Measurements from ENCODE around the gene GSTM1.
"Not testable (repeated sequence)": the region's sequence is repeated elsewhere in the genome, so short reads cannot be mapped to it uniquely, and the experiment has no call there.

Gene GSTM1

GRCh38 chr1:109667452-109668122, 20.0 kb upstream of the GSTM1 start, which contains the start of gene GSTM2:
GSTM2 (plus strand) TSS chr1:109668057; CDS start chr1:109668116, 59 bp downstream.
- no peaks in the 10 kb centered on the region for H3K4me1 ChIP-seq (ENCODE audit: control insufficient read depth, insufficient read depth, low read length)
- no peaks in the 10 kb centered on the region for H3K9me3 ChIP-seq (ENCODE audit: control insufficient read depth, low read length)
- no peaks in the 10 kb centered on the region for H3K36me3 ChIP-seq (ENCODE audit: control insufficient read depth, insufficient read depth, low read length)
- no peaks in the 10 kb centered on the region for H3K27me3 ChIP-seq (ENCODE audit: control insufficient read depth, insufficient read depth, low read length)
- H3K4me3 ChIP-seq (ENCODE audit: low read length) = no peak within 1 kb of the TSS
- H3K9ac ChIP-seq (ENCODE audit: low read length) = peak within 1 kb of the TSS; percentile 3

DNA sequence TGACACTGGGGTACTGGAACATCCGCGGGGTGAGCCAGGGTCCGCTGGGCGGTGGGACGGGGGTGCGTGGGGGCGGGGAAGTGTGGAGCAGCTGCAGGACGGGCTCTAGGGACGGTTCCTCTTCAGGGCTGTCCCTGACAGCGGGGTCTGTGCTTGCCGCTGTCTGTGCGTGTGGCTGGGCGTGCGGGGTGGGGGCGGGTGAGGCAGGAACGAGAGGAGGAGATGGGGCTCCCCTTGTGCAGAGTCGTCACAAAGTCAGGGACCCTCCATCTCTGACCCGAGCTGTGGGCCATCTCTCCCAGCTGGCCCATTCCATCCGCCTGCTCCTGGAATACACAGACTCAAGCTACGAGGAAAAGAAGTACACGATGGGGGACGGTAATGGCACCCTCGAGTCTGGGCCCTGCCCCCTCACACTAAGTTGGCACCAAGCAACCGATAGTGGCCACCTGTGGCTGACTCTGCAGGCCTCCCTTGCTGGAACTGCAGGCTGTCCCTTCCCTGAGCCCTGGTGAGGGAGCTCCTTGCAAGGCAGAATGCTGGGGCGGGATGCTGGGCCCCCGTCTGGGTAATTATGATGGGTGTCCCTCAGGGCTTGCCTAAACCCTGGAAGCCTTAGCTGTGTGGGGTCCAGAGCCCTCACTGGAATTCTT, 19.4 kb upstream of the GSTM1 start:
- Histone ChIP-seq H3K4me3 (ENCODE audit: low read length) (no peak overlapping the region), H3K9ac (ENCODE audit: low read length) (peak overlapping the region; percentile 3), H3K36me3 (ENCODE audit: control insufficient read depth, insufficient read depth, low read length) (no peaks in the 10 kb centered on the region), H3K4me1 (ENCODE audit: control insufficient read depth, insufficient read depth, low read length) (no peaks in the 10 kb centered on the region), H3K27me3 (ENCODE audit: control insufficient read depth, insufficient read depth, low read length) (no peaks in the 10 kb centered on the region), H3K9me3 (ENCODE audit: control insufficient read depth, low read length) (no peaks in the 10 kb centered on the region)

DNA sequence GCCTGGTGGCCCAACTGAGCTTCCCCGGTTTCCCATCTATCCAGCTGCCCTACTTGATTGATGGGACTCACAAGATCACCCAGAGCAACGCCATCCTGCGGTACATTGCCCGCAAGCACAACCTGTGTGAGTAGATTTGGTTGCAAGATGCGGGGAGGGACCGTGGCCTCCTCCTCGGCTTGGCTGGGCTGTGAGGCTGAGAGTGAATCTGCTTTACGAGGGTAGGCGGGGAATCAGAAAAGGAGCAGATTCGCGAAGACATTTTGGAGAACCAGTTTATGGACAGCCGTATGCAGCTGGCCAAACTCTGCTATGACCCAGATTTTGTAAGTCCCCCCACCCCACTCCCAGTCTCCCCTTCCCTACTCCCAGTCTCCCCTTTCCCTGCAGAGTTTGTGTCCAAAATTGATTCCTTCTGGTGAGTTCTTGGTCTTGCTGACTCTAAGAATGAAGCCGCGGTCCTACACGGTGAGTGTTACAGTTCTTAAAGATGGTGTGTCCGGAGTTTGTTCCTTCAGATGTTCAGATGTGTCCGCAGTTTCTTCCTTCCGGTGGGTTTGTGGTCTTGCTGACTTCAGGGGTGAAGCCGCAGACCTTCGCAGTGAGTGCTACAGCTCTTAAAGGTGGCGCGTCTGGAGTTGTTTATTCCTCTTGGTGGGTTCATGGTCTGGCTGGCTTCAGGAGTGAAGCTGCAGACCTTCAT, 18.2 kb upstream of the GSTM1 start:
- no peak overlapping the region for H3K9ac ChIP-seq (ENCODE audit: low read length)
- H3K4me3 ChIP-seq (ENCODE audit: low read length) = no peak overlapping the region
- H3K27me3 ChIP-seq (ENCODE audit: control insufficient read depth, insufficient read depth, low read length) = no peaks in the 10 kb centered on the region
- H3K36me3 ChIP-seq (ENCODE audit: control insufficient read depth, insufficient read depth, low read length) = no peaks in the 10 kb centered on the region
- H3K4me1 ChIP-seq (ENCODE audit: control insufficient read depth, insufficient read depth, low read length) = no peaks in the 10 kb centered on the region
- H3K9me3 ChIP-seq (ENCODE audit: control insufficient read depth, low read length) = no peaks in the 10 kb centered on the region

DNA sequence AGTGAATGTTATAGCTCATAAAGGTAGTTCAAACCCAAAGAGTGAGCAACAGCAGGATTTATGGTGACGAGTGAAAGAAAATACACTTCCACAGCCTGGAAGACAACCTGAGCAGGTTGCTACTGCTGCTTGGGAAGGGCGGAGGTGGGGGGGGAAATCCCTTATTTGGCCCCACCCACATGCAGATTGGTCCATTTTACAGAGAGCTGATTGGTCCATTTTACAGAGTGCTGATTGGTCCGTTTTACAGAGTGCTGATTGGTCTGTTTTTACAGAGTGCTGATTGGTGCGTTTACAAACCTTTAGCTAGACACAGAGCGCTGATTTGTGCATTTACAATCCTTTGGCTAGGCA, 17.7 kb upstream of the GSTM1 start:
- H3K36me3 ChIP-seq (ENCODE audit: control insufficient read depth, insufficient read depth, low read length); H3K4me3 ChIP-seq (ENCODE audit: low read length); H3K27me3 ChIP-seq (ENCODE audit: control insufficient read depth, insufficient read depth, low read length); H3K9me3 ChIP-seq (ENCODE audit: control insufficient read depth, low read length); H3K4me1 ChIP-seq (ENCODE audit: control insufficient read depth, insufficient read depth, low read length); H3K9ac ChIP-seq (ENCODE audit: low read length): not testable (repeated sequence)

DNA sequence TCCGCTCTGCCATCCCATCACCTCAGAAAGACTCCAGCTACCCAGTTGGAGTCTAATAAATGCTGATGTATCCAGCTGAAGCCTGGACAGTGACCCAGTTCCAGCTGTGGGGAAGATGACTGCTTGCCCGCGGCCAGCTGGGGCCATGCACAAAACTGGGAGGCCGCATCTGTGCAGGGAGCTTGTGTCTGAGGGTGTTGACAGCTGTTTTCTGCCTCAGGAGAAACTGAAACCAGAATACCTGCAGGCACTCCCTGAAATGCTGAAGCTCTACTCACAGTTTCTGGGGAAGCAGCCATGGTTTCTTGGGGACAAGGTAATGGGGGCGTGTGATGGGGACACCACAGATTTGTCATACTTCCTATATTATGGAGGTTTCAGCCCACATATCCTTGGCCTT, 16.6 kb upstream of the GSTM1 start:
- H3K27me3 ChIP-seq (ENCODE audit: control insufficient read depth, insufficient read depth, low read length) = no peaks in the 10 kb centered on the region
- H3K36me3 ChIP-seq (ENCODE audit: control insufficient read depth, insufficient read depth, low read length) = no peaks in the 10 kb centered on the region
- no peaks in the 10 kb centered on the region for H3K9me3 ChIP-seq (ENCODE audit: control insufficient read depth, low read length)
- no peak overlapping the region for H3K9ac ChIP-seq (ENCODE audit: low read length)
- no peaks in the 10 kb centered on the region for H3K4me1 ChIP-seq (ENCODE audit: control insufficient read depth, insufficient read depth, low read length)
- no peak overlapping the region for H3K4me3 ChIP-seq (ENCODE audit: low read length)

GRCh38 chr1:109673861-109674260, 13.8 kb upstream of the GSTM1 start:
- not testable (repeated sequence) for H3K9ac ChIP-seq (ENCODE audit: low read length); H3K4me1 ChIP-seq (ENCODE audit: control insufficient read depth, insufficient read depth, low read length); H3K36me3 ChIP-seq (ENCODE audit: control insufficient read depth, insufficient read depth, low read length); H3K9me3 ChIP-seq (ENCODE audit: control insufficient read depth, low read length); H3K27me3 ChIP-seq (ENCODE audit: control insufficient read depth, insufficient read depth, low read length); H3K4me3 ChIP-seq (ENCODE audit: low read length)

GRCh38 chr1:109676683-109677381, 10.8 kb upstream of the GSTM1 start:
- not testable (repeated sequence) for H3K4me3 ChIP-seq (ENCODE audit: low read length); H3K36me3 ChIP-seq (ENCODE audit: control insufficient read depth, insufficient read depth, low read length); H3K4me1 ChIP-seq (ENCODE audit: control insufficient read depth, insufficient read depth, low read length); H3K9ac ChIP-seq (ENCODE audit: low read length); H3K27me3 ChIP-seq (ENCODE audit: control insufficient read depth, insufficient read depth, low read length); H3K9me3 ChIP-seq (ENCODE audit: control insufficient read depth, low read length)

DNA sequence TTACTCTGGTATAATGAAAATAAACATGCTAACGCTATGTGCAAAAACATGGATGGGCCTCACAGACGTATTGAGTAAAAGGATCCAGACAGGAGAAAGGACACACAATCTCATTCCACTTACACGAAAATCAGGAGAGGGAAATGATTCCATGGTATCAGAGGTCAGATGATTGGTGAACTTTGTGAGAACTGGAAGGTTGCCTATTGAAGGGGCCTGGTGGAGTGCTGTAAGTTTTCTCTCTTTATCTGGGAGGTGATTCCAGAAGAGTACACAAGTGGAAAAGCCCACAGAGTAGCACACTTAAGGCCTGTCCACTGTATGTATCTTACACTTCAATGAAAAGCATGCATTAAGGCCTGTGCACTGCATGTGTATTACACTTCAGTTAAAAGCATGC, 10.2 kb upstream of the GSTM1 start:
- Histone ChIP-seq H3K36me3 (ENCODE audit: control insufficient read depth, insufficient read depth, low read length) (no peaks in the 10 kb centered on the region), H3K9ac (ENCODE audit: low read length) (no peak overlapping the region), H3K4me3 (ENCODE audit: low read length) (no peak overlapping the region), H3K4me1 (ENCODE audit: control insufficient read depth, insufficient read depth, low read length) (no peaks in the 10 kb centered on the region), H3K9me3 (ENCODE audit: control insufficient read depth, low read length) (no peaks in the 10 kb centered on the region), H3K27me3 (ENCODE audit: control insufficient read depth, insufficient read depth, low read length) (no peaks in the 10 kb centered on the region)

DNA sequence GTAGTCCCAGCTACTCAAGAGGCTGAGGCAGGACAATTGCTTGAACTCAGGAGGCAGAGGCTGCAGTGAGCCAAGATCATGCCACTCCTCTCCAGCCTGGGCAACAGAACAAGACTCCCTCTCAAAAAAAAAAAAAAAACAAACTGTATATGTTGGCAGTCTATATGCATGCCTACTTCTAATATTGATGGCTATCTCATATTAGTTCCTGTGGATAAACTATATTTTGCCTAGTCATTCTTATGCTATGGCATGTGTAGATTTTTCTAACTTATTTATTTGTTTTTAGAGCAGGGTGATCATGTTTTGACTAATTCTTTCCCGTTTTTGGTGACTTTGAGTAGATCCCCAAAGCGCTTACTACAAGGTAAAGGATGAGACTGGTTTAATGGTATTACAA, 9.0 kb upstream of the GSTM1 start:
- not testable (repeated sequence) for H3K9me3 ChIP-seq (ENCODE audit: control insufficient read depth, low read length); H3K9ac ChIP-seq (ENCODE audit: low read length); H3K36me3 ChIP-seq (ENCODE audit: control insufficient read depth, insufficient read depth, low read length); H3K4me3 ChIP-seq (ENCODE audit: low read length); H3K4me1 ChIP-seq (ENCODE audit: control insufficient read depth, insufficient read depth, low read length); H3K27me3 ChIP-seq (ENCODE audit: control insufficient read depth, insufficient read depth, low read length)

DNA sequence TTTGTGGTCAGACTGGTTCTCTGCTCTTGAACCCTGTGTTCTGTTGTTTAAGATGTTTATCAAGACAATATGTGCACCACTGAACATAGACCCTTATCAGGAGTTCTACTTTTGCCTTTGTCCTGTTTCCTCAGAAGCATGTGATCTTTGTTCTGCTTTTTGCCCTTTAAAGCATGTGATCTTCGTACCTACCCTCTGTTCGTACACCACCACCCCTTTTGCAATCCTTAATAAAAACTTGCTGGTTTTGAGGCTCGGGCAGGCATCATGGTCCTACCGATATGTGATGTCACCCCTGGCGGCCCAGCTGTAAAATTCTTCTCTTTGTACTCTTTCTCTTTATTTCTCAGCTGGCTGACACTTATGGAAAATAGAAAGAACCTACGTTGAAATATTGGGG, 2.8 kb upstream of the GSTM1 start:
- H3K4me1 ChIP-seq (ENCODE audit: control insufficient read depth, insufficient read depth, low read length); H3K27me3 ChIP-seq (ENCODE audit: control insufficient read depth, insufficient read depth, low read length); H3K36me3 ChIP-seq (ENCODE audit: control insufficient read depth, insufficient read depth, low read length); H3K4me3 ChIP-seq (ENCODE audit: low read length); H3K9ac ChIP-seq (ENCODE audit: low read length); H3K9me3 ChIP-seq (ENCODE audit: control insufficient read depth, low read length): not testable (repeated sequence)

- H3K36me3 ChIP-seq (ENCODE audit: control insufficient read depth, insufficient read depth, low read length); H3K9me3 ChIP-seq (ENCODE audit: control insufficient read depth, low read length); H3K4me1 ChIP-seq (ENCODE audit: control insufficient read depth, insufficient read depth, low read length); H3K9ac ChIP-seq (ENCODE audit: low read length); H3K27me3 ChIP-seq (ENCODE audit: control insufficient read depth, insufficient read depth, low read length); H3K4me3 ChIP-seq (ENCODE audit: low read length): not testable (repeated sequence)
These were observed 2.2 kb upstream of the GSTM1 start for GRCh38 chr1:109685399-109685798.

DNA sequence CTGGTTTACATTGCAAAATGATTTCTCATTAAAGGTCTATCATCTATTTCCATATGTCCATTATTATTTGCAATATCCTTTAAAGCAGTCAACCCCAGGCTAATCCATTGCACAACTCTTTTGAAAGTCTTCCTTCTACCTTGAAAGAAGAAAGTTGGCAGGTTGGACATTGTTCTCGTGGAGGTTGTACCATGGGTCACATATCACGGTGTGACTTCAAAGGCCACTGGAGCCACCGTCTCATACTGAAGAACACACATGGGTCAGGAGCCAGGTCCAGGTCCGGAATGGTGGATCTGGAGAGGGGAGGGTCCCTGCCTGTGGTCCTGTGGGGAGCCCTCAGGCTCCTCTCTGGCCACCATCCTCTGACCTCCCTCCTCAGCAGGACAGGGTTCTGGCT, 1.7 kb upstream of the GSTM1 start:
- H3K36me3 ChIP-seq (ENCODE audit: control insufficient read depth, insufficient read depth, low read length); H3K4me3 ChIP-seq (ENCODE audit: low read length); H3K4me1 ChIP-seq (ENCODE audit: control insufficient read depth, insufficient read depth, low read length); H3K27me3 ChIP-seq (ENCODE audit: control insufficient read depth, insufficient read depth, low read length); H3K9me3 ChIP-seq (ENCODE audit: control insufficient read depth, low read length); H3K9ac ChIP-seq (ENCODE audit: low read length): not testable (repeated sequence)

Data from mucosa of stomach (tissue), 1 donor.